Activated T-cell treated with anti-CD3 and anti-CD28 coated beads, Interleukin-2, amount 50 U/mL, for 4 hours (primary cell): ENCODE results near the gene RFWD3. TPM values are rescaled to one million over a fixed set of nuclear protein-coding genes. Genes with fewer than 3 reads are reported as not detected.

ENCODE experiments used
- ATAC-seq, 2 donors: fragments of 200-7000 bp; cut with Tn5 transposase; one replicate each; pipeline ENCODE4 v1.10.0; 2021
- DNase-seq: peaks from one replicate; pipeline ENCODE4 v3.0.0-alpha.2; 2020
- H3K27me3 Mint-ChIP-seq: one replicate; pipeline ENCODE4 v1.8.0; 2021; ENCODE audit warnings: low read depth, mixed read lengths
- H3K36me3 Mint-ChIP-seq: one replicate; pipeline ENCODE4 v1.8.0; 2022; ENCODE audit warnings: mixed read lengths; ENCODE audit not compliant: insufficient read depth
- H3K4me1 Mint-ChIP-seq: one replicate; pipeline ENCODE4 v1.8.0; 2021; ENCODE audit warnings: low read depth, mixed read lengths
- H3K4me3 Mint-ChIP-seq: one replicate; pipeline ENCODE4 v1.8.0; 2021; ENCODE audit warnings: mild to moderate bottlenecking, moderate library complexity, mixed read lengths
- H3K9me3 Mint-ChIP-seq: one replicate; pipeline ENCODE4 v1.8.0; 2021; ENCODE audit warnings: mixed read lengths
- total RNA-seq, 3 donors: library from RNA; stranded (reverse); gene quantifications; one replicate each; pipeline ENCODE4 v1.2.1, GENCODE V29; 2021

The RFWD3 gene
- total RNA-seq, 3 donors from 2014 or later, result 70.8 to 97.0 (median 76.3) TPM

DNA sequence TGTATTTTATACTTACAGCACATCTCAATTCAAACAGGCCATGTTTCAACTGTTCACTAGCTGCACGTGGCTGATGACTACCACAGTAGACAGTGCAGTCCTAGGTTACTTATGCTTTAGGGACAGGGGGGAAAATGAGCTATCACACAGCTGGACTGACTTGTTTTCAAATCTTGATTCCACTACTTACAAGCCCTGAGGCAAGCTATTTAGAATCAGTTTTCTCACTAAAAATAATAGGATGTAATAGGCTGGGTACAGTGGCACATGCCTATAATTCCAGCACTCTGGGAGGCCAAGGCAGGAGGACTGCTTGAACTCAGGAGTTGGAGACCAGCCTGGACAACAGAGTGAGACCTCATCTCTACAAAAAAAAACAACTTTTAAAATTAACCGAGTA is 70.1 kb downstream of the RFWD3 start:
- H3K4me1 Mint-ChIP-seq, result peaks cover 65% of the 10 kb centered on the region
- no peaks in the 10 kb centered on the region for H3K9me3 Mint-ChIP-seq
- ATAC-seq (no peak), DNase-seq (no peak)
- peaks cover 5% of the 10 kb centered on the region for H3K36me3 Mint-ChIP-seq
- no peaks in the 10 kb centered on the region for H3K27me3 Mint-ChIP-seq
- no peak overlapping the region for H3K4me3 Mint-ChIP-seq

- ATAC-seq, result no peak
- Mint-ChIP-seq H3K4me3 (no peak overlapping the region), H3K36me3 (peaks cover 4% of the 10 kb centered on the region), H3K27me3 (no peaks in the 10 kb centered on the region), H3K9me3 (no peaks in the 10 kb centered on the region), H3K4me1 (peaks cover 46% of the 10 kb centered on the region)
- no peak for DNase-seq
Observed at GRCh38 chr16:74592847-74593246, 73.8 kb downstream of the RFWD3 start.

- DNase-seq, result no peak
- Mint-ChIP-seq H3K27me3 (no peaks in the 10 kb centered on the region), H3K9me3 (no peaks in the 10 kb centered on the region), H3K4me1 (peaks cover 54% of the 10 kb centered on the region), H3K4me3 (no peak overlapping the region), H3K36me3 (peaks cover 7% of the 10 kb centered on the region)
- ATAC-seq, result no peak
Observed at GRCh38 chr16:74591876-74592650, 74.6 kb downstream of the RFWD3 start.

GRCh38 chr16:74586948-74587347 is 79.7 kb downstream of the RFWD3 start:
- Mint-ChIP-seq H3K4me3 (no peak overlapping the region), H3K36me3 (peaks cover 16% of the 10 kb centered on the region), H3K27me3 (no peaks in the 10 kb centered on the region), H3K9me3 (no peaks in the 10 kb centered on the region), H3K4me1 (peaks cover 58% of the 10 kb centered on the region)
- ATAC-seq, result no peak
- no peak for DNase-seq

- Mint-ChIP-seq H3K36me3 (peaks cover 16% of the 10 kb centered on the region), H3K4me1 (peaks cover 63% of the 10 kb centered on the region), H3K27me3 (no peaks in the 10 kb centered on the region), H3K4me3 (no peak overlapping the region), H3K9me3 (no peaks in the 10 kb centered on the region)
- no peak for DNase-seq
- ATAC-seq, result no peak
Observed at GRCh38 chr16:74585846-74586443, 80.7 kb downstream of the RFWD3 start.

DNA sequence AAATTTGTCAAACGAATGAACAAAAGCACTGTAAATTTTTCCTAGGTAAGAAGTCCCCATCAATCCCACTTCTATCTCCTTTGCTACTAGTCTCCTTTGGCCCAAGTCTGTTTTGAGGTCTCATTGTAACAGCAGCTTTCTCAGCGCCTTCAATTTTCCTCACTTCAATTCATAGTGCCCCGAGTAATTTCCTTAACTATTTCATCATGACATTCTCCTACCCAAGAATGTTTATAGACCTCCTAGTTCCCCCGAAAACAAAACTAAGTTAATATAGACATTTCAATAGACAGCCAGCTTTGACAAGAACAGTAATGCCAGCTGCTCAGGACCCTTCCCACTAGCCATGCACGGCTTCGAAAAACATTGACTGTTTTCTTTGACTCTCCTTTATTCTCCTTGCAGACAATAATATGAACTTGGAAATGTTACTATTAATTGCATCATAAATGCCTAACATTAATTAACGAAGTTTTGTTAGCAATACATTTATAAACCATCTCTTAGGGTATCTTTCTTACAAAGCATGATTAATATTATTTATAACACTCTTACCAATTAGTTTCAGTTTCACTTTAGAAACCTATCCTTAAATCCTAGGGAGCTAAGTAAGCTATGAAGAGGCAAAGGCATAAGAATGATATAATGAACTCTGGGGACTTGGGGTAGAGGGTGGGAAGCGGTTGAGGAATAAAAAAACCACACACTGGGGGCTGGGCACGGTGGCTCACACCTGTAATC is 82.6 kb downstream of the RFWD3 start:
- Mint-ChIP-seq H3K4me1 (peaks cover 76% of the 10 kb centered on the region), H3K36me3 (peaks cover 16% of the 10 kb centered on the region), H3K4me3 (no peak overlapping the region), H3K27me3 (no peaks in the 10 kb centered on the region), H3K9me3 (no peaks in the 10 kb centered on the region)
- no peak for ATAC-seq
- DNase-seq, result no peak

- peaks cover 16% of the 10 kb centered on the region for H3K36me3 Mint-ChIP-seq
- H3K9me3 Mint-ChIP-seq, result no peaks in the 10 kb centered on the region
- H3K4me1 Mint-ChIP-seq, result peaks cover 79% of the 10 kb centered on the region
- H3K4me3 Mint-ChIP-seq, result no peak overlapping the region
- no peak for ATAC-seq
- DNase-seq, result no peak
- H3K27me3 Mint-ChIP-seq, result no peaks in the 10 kb centered on the region
Observed at GRCh38 chr16:74582970-74583369, 83.7 kb downstream of the RFWD3 start.

DNA sequence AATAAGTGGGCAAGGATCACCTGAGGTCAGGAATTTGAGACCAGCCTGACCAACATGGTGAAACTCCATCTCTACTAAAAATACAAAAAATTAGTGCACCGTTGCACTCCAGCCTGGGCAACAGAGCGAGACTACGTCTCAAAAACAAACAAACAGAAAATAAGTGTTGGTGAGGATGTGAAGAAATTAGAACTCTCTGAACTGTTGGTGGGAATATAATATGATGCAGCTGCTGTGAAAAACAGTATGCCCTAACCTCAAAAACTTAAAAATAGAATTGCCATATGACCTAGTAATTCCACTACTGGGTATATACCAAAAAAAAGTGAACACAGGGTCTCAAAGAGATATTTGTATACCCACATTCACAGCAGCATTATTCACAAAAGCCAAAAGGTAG is 85.8 kb downstream of the RFWD3 start:
- H3K27me3 Mint-ChIP-seq, result no peaks in the 10 kb centered on the region
- H3K9me3 Mint-ChIP-seq, result no peaks in the 10 kb centered on the region
- DNase-seq (no peak), ATAC-seq (no peak)
- H3K4me3 Mint-ChIP-seq, result no peak overlapping the region
- H3K4me1 Mint-ChIP-seq, result peaks cover 67% of the 10 kb centered on the region
- H3K36me3 Mint-ChIP-seq, result peaks cover 8% of the 10 kb centered on the region

- DNase-seq (no peak), ATAC-seq (no peak)
- H3K4me3 Mint-ChIP-seq, result no peak overlapping the region
- H3K9me3 Mint-ChIP-seq, result no peaks in the 10 kb centered on the region
- peaks cover 68% of the 10 kb centered on the region for H3K4me1 Mint-ChIP-seq
- H3K36me3 Mint-ChIP-seq, result peaks cover 11% of the 10 kb centered on the region
- H3K27me3 Mint-ChIP-seq, result no peaks in the 10 kb centered on the region
Observed at GRCh38 chr16:74578838-74579237, 87.8 kb downstream of the RFWD3 start.

GRCh38 chr16:74578433-74578832 is 88.2 kb downstream of the RFWD3 start:
- no peak for ATAC-seq
- peaks cover 66% of the 10 kb centered on the region for H3K4me1 Mint-ChIP-seq

DNA sequence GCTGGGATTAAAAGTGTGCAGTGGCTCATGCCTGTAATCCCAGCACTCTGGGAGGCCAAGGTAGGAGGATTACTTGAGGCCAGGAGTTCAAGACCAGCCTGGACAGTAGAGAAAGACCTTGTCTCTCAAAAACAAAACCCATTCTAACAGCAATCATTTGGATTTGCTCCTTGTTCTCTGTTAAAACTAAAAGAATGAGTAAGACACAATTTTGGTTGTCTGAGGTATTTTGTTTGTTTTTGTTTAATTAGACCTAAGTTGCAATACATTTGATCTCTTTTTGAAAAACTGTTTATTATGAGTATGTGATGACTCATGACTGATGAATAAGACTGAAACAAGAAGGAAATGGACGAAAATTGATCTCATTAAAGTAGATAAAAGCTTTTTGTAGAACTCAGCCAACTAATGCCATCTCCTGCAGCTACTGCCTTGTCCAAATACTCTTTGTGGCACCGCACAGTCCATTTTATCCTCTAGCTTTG is 88.8 kb downstream of the RFWD3 start:
- H3K9me3 Mint-ChIP-seq, result no peaks in the 10 kb centered on the region
- ATAC-seq (peak; percentile 68 to 72), DNase-seq (no peak)
- no peak overlapping the region for H3K4me3 Mint-ChIP-seq
- H3K36me3 Mint-ChIP-seq, result peaks cover 7% of the 10 kb centered on the region
- peaks cover 65% of the 10 kb centered on the region for H3K4me1 Mint-ChIP-seq
- H3K27me3 Mint-ChIP-seq, result no peaks in the 10 kb centered on the region

More at GRCh38 chr16:74578433-74578832, 88.2 kb downstream of the RFWD3 start:
- Mint-ChIP-seq H3K27me3 (no peaks in the 10 kb centered on the region), H3K36me3 (peaks cover 7% of the 10 kb centered on the region), H3K4me3 (no peak overlapping the region), H3K9me3 (no peaks in the 10 kb centered on the region)
- DNase-seq, result no peak

GRCh38 chr16:74575807-74576643 is 90.7 kb downstream of the RFWD3 start:
- H3K36me3 Mint-ChIP-seq, result peaks cover 5% of the 10 kb centered on the region
- no peaks in the 10 kb centered on the region for H3K27me3 Mint-ChIP-seq
- no peak overlapping the region for H3K4me3 Mint-ChIP-seq
- DNase-seq, result no peak
- peaks cover 68% of the 10 kb centered on the region for H3K4me1 Mint-ChIP-seq
- no peak for ATAC-seq
- H3K9me3 Mint-ChIP-seq, result no peaks in the 10 kb centered on the region

DNA sequence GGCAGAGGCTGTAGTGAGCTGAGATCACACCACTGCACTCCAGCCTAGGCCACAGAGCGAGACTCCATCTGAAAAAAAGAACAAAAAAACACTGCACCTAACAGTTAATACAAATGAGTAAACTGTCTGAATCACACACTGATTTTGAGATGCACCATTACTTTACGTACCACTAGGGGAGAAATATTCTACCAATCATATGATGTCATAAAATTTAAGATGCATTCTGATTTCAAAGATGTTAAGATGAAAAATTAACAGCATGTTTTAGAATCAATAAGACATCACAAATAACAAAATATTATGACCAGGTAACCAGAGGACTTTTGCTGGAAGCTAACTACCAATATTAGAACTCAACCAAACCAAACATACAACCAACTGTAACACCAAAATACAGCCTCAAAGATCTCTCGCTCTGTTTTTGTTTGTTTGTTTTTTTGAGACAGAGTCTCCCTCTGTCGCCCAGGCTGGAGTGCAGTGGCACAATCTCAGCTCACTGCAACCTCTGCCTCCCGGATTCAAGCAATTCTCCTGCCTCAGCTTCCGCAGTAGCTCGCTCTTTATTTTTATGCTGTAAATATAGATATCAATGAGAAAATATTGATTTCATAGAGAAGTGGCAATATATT is 91.4 kb downstream of the RFWD3 start:
- no peaks in the 10 kb centered on the region for H3K9me3 Mint-ChIP-seq
- H3K36me3 Mint-ChIP-seq, result peaks cover 5% of the 10 kb centered on the region
- no peak overlapping the region for H3K4me3 Mint-ChIP-seq
- ATAC-seq (peak in 1 of 2 donors; percentile 25), DNase-seq (no peak)
- H3K27me3 Mint-ChIP-seq, result no peaks in the 10 kb centered on the region
- peaks cover 68% of the 10 kb centered on the region for H3K4me1 Mint-ChIP-seq
